HCT116 (cell line): ENCODE results near the gene ATP13A3. TPM values are rescaled to one million over a fixed set of nuclear protein-coding genes. Genes with fewer than 3 reads are reported as not detected.

Experiments
- ATAC-seq: fragments of 200-7000 bp; cut with Tn5 transposase; 2 replicates; pipeline ENCODE4 v1.9.1; 2020; ENCODE audit warnings: mild to moderate bottlenecking, moderate library complexity
- BruUV-seq: library from RNA; stranded (reverse); fragments of 400-500 nt; replicated peaks from 2 replicates; lab custom pipeline; 2021; lab: Mats Ljungman, UMichigan
- CTCF ChIA-PET: fragments of 300-600 bp; sonication (Branson Sonifier 250); formaldehyde crosslinking; loops from one replicate; lab custom pipeline; 2021; ENCODE audit warnings: antibody characterized with exemption; lab: Charles Lee
- POLR2A ChIA-PET: fragments of 300-600, 350-600 bp; sonication (Branson Sonifier 250); formaldehyde crosslinking; loops from one replicate; lab custom pipeline; 2021; ENCODE audit warnings: antibody characterized with exemption; lab: Charles Lee
- RAD21 ChIA-PET, 2 experiments: fragments of 300-600 bp; sonication (Branson Sonifier 250); formaldehyde crosslinking; loops; one replicate each; lab custom pipeline; 2023; ENCODE audit warnings: low total read pairs in 2 of 2; ENCODE audit not compliant: uncharacterized antibody in 2 of 2, unreplicated experiment in 2 of 2, low non-redundant PET in 1 of 2; lab: Charles Lee
- DNase-seq: peaks from one replicate; pipeline ENCODE4 v3.0.0-alpha.2; 2010; ENCODE audit warnings: low read depth, low spot score
- H2AFZ ChIP-seq: fragments of 200-600 bp; shearing (Covaris generic), sonication (generic); 2 replicates; pipeline ENCODE4 v1.6.1; 2017; ENCODE audit warnings: low read depth, mixed run types, mixed read lengths, antibody characterized with exemption, low read length; ENCODE audit not compliant: poor library complexity, severe bottlenecking
- H3K27ac ChIP-seq: 2 replicates; pipeline ENCODE4 v1.5.1; 2012; ENCODE audit warnings: low read depth, low read length
- H3K27me3 ChIP-seq: fragments of 200-600 bp; sonication (generic); 2 replicates; pipeline ENCODE4 v1.6.1; 2016; ENCODE audit warnings: mixed run types, low read length, mixed read lengths; ENCODE audit not compliant: insufficient read depth
- H3K36me3 ChIP-seq, 2 experiments: fragments of 200-500 bp in 1 of 2; fragments of 200-600 bp in 1 of 2; sonication (Bioruptor generic) in 1 of 2; sonication (generic) in 1 of 2; 2 replicates each; pipeline versions ENCODE4 v1.5.1 to v1.6.1; 2014 to 2016; ENCODE audit warnings: low read length in 2 of 2, inconsistent platforms in 1 of 2, mixed read lengths in 1 of 2, mixed run types in 1 of 2; ENCODE audit not compliant: insufficient read depth in 2 of 2, control insufficient read depth in 1 of 2
- H3K4me1 ChIP-seq, 2 experiments: fragments of 200-600 bp in 1 of 2; sonication (generic) in 1 of 2; 2 replicates each; pipeline versions ENCODE4 v1.5.1 to v1.6.1; 2012 to 2017; ENCODE audit warnings: low read length in 2 of 2, inconsistent platforms in 1 of 2, mild to moderate bottlenecking in 1 of 2, mixed read lengths in 1 of 2, mixed run types in 1 of 2, moderate library complexity in 1 of 2; ENCODE audit not compliant: insufficient read depth in 2 of 2, control insufficient read depth in 1 of 2
- H3K4me2 ChIP-seq: fragments of 200-600 bp; sonication (generic); 2 replicates; pipeline ENCODE4 v1.6.1; 2017; ENCODE audit warnings: mixed run types, low read length, mixed read lengths
- H3K4me3 ChIP-seq, 2 experiments: fragments of 200-600 bp in 1 of 2; sonication (generic) in 1 of 2; replicated peaks in 1 of 2; 2 replicates each; pipeline ENCODE4 v1.5.1; 2011 to 2016; ENCODE audit warnings: low read length in 2 of 2, control low read depth in 1 of 2, low read depth in 1 of 2, mild to moderate bottlenecking in 1 of 2, mixed read lengths in 1 of 2, mixed run types in 1 of 2
- H3K79me2 ChIP-seq: fragments of 200-600 bp; sonication (generic); 2 replicates; pipeline ENCODE4 v1.6.1; 2017; ENCODE audit warnings: mild to moderate bottlenecking, mixed run types, low read length, moderate library complexity, mixed read lengths; ENCODE audit not compliant: insufficient read depth
- H3K9ac ChIP-seq: fragments of 200-600 bp; sonication (generic); 2 replicates; pipeline ENCODE4 v1.6.1; 2016; ENCODE audit warnings: low read length, mixed read lengths
- H3K9me2 ChIP-seq: fragments of 200-600 bp; sonication (generic), shearing (Covaris generic); 2 replicates; pipeline ENCODE4 v1.6.1; 2017; ENCODE audit warnings: mixed run types, mild to moderate bottlenecking, moderate library complexity; ENCODE audit not compliant: insufficient read depth
- H3K9me3 ChIP-seq, 2 experiments: fragments of 200-500 bp in 1 of 2; fragments of 200-600 bp in 1 of 2; sonication (Bioruptor generic) in 1 of 2; sonication (generic) in 1 of 2; 2 replicates each; pipeline ENCODE4 v1.6.1; 2014 to 2017; ENCODE audit warnings: low read length in 2 of 2, mixed read lengths in 2 of 2, inconsistent platforms in 1 of 2, low read depth in 1 of 2, mild to moderate bottlenecking in 1 of 2, mixed run types in 1 of 2, moderate library complexity in 1 of 2; ENCODE audit not compliant: control insufficient read depth in 1 of 2, insufficient read depth in 1 of 2
- H4K20me1 ChIP-seq: fragments of 200-600 bp; sonication (generic), shearing (Covaris generic); 2 replicates; pipeline ENCODE4 v1.6.1; 2017; ENCODE audit warnings: mixed run types, mild to moderate bottlenecking, moderate library complexity; ENCODE audit not compliant: insufficient read depth
- SIN3A ChIP-seq: IDR thresholded peaks from 2 replicates; pipeline ENCODE4 v1.6.1; 2012; ENCODE audit warnings: low read depth
- TCF7L2 ChIP-seq: IDR thresholded peaks from 2 replicates; pipeline ENCODE4 v1.7.0; 2011; ENCODE audit warnings: borderline replicate concordance, inconsistent platforms; ENCODE audit not compliant: insufficient read depth, insufficient read length; ENCODE audit errors: extremely low read depth
- YY1 ChIP-seq: IDR thresholded peaks from 2 replicates; pipeline ENCODE4 v1.6.1; 2011; ENCODE audit warnings: low read length, low read depth, moderate library complexity, mild to moderate bottlenecking; ENCODE audit not compliant: insufficient replicate concordance; ENCODE audit errors: extremely low read depth
- ZFX ChIP-seq: fragments of 450-650 bp; IDR thresholded peaks from 2 replicates; pipeline ENCODE4 v1.6.1; 2017
- intact Hi-C: fragments of 100-400 bp; cut with micrococcal nuclease; formaldehyde crosslinking; loops from 2 replicates; pipeline ENCODE4 v1.10.0; 2022
- total RNA-seq: library from RNA; stranded (reverse); gene quantifications from one replicate; pipeline ENCODE4 v1.2.1, GENCODE V29; 2021; ENCODE audit not compliant: unreplicated experiment
- TF ChIP-seq, protein P1 (sequence below): IDR thresholded peaks from 2 replicates; pipeline ENCODE4 v1.6.1; 2012
- TF ChIP-seq, protein P2 (sequence below): IDR thresholded peaks from 2 replicates; pipeline ENCODE4 v1.6.1; 2011; ENCODE audit warnings: mild to moderate bottlenecking, low read length, moderate library complexity; ENCODE audit not compliant: insufficient replicate concordance; ENCODE audit errors: extremely low read depth
- TF ChIP-seq, protein P3 (sequence below): IDR thresholded peaks from 2 replicates; pipeline ENCODE4 v1.6.1; 2012; ENCODE audit warnings: low read depth
- TF ChIP-seq, protein P4 (sequence below), 3 experiments: fragments of 200-600 bp in 1 of 3; sonication (generic) in 1 of 3; IDR thresholded peaks in 2 of 3; conservative IDR thresholded peaks in 1 of 3; 2 replicates each; pipeline ENCODE4 v1.5.1; 2012 to 2017; ENCODE audit warnings: low read depth in 2 of 3, low read length in 2 of 3, antibody characterized with exemption in 1 of 3, borderline replicate concordance in 1 of 3, control low read depth in 1 of 3, mild to moderate bottlenecking in 1 of 3, mixed read lengths in 1 of 3, mixed run types in 1 of 3, moderate library complexity in 1 of 3; ENCODE audit not compliant: insufficient read depth in 1 of 3
- TF ChIP-seq, protein P5 (sequence below): IDR thresholded peaks from 2 replicates; pipeline ENCODE4 v1.6.1; 2012

The ATP13A3 gene
- total RNA-seq, 1 experiment from 2014 or later = 139 TPM

DNA sequence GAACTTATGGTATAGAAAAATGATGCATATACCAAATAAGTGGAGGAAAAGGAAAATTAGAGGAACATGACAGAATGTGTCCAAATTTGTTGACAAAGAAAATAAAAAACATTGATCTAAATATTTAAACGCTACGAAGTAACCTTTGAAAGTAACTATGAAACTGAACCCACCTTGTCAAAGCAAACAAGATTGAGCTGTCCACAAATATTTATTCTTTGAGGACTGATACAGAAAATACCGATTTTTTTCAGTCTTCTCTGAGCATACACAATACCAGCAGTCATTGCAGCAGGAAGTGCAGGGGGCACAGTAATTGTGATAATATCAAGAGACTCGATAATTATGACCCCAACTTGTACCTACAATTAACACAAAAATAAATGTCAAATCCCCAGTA lies 40.0 kb downstream of the ATP13A3 start:
- POLR2A ChIA-PET = no interaction called here
- Histone ChIP-seq H3K36me3 (peaks cover 26 to 41% of the 10 kb centered on the region in 2 experiments; a peak in 2 of 4 replicates), H3K79me2 (peaks cover 8% of the 10 kb centered on the region; the same call in 1 of the 2 replicates), H3K9ac (no peak overlapping the region), H3K4me2 (no peak overlapping the region), H3K9me2 (no peaks in the 10 kb centered on the region; the same call in 1 of the 2 replicates), H4K20me1 (no peaks in the 10 kb centered on the region), H3K27me3 (no peaks in the 10 kb centered on the region), H3K4me3 (no peak overlapping the region), H2AFZ (no peak overlapping the region), H3K4me1 (no peaks in the 10 kb centered on the region), H3K27ac (no peak overlapping the region), H3K9me3 (no peaks in the 10 kb centered on the region)
- intact Hi-C loops = no loop called here
- ATAC-seq = no peak
- no peak for DNase-seq
- TF ChIP-seq TCF7L2 (no peak), YY1 (no peak), SIN3A (no peak)
- TF ChIP-seq, protein P1, sequence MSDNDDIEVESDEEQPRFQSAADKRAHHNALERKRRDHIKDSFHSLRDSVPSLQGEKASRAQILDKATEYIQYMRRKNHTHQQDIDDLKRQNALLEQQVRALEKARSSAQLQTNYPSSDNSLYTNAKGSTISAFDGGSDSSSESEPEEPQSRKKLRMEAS = no peak
- TF ChIP-seq, protein P2, sequence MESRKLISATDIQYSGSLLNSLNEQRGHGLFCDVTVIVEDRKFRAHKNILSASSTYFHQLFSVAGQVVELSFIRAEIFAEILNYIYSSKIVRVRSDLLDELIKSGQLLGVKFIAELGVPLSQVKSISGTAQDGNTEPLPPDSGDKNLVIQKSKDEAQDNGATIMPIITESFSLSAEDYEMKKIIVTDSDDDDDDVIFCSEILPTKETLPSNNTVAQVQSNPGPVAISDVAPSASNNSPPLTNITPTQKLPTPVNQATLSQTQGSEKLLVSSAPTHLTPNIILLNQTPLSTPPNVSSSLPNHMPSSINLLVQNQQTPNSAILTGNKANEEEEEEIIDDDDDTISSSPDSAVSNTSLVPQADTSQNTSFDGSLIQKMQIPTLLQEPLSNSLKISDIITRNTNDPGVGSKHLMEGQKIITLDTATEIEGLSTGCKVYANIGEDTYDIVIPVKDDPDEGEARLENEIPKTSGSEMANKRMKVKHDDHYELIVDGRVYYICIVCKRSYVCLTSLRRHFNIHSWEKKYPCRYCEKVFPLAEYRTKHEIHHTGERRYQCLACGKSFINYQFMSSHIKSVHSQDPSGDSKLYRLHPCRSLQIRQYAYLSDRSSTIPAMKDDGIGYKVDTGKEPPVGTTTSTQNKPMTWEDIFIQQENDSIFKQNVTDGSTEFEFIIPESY = no peak
- RAD21 ChIA-PET = no interaction called here
- CTCF ChIA-PET = interaction anchor here (1.4 to 2.2 kb wide), 2 partner anchors 26 to 148 kb away, joined by 3 to 7 read pairs; no protein-coding TSS in a partner anchor
- no TSS peak for BruUV-seq

DNA sequence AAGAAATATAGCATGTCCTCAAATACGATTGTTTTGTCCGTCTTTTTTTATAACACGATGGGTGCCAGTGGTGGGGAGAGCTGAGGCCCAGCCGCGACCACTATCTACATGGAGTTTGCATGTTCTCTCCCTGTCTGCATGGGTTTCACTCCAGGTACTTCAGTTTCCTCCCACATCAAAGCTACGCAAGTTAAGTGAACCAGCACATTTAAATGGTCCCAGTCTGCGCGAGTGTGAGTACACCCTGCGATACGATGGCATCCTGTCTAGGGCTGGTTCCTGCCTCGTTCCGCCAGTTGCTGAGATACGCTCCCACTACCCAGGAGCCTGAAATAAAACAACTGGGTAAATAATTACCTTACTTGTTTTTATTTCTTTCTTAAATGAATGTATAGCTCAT lies 40.6 kb downstream of the ATP13A3 start:
- H3K9me2 ChIP-seq = no peaks in the 10 kb centered on the region; the same call in 1 of the 2 replicates
- H3K36me3 ChIP-seq = peaks cover 24 to 37% of the 10 kb centered on the region in 2 experiments; a peak in 2 of 4 replicates
- H3K9me3 ChIP-seq = no peaks in the 10 kb centered on the region
- H3K4me2 ChIP-seq = no peak overlapping the region
- H3K27ac ChIP-seq = no peak overlapping the region
- no TSS peak for BruUV-seq
- RAD21 ChIA-PET = no interaction called here
- no peaks in the 10 kb centered on the region for H4K20me1 ChIP-seq
- DNase-seq = no peak
- no peak overlapping the region for H2AFZ ChIP-seq
- intact Hi-C loops = no loop called here
- no peaks in the 10 kb centered on the region for H3K27me3 ChIP-seq
- POLR2A ChIA-PET = no interaction called here
- H3K9ac ChIP-seq = no peak overlapping the region
- CTCF ChIA-PET = interaction anchor here (1.3 to 2.2 kb wide), 2 partner anchors 26 to 148 kb away, joined by 4 to 7 read pairs; no protein-coding TSS in a partner anchor
- no peak overlapping the region for H3K4me3 ChIP-seq
- no peak for ATAC-seq
- no peaks in the 10 kb centered on the region for H3K4me1 ChIP-seq
- H3K79me2 ChIP-seq = peaks cover 8% of the 10 kb centered on the region; the same call in 1 of the 2 replicates
- TF ChIP-seq YY1 = no peak
- no peak for TF ChIP-seq SIN3A
- TF ChIP-seq, protein P1 = no peak
- TF ChIP-seq, protein P3, sequence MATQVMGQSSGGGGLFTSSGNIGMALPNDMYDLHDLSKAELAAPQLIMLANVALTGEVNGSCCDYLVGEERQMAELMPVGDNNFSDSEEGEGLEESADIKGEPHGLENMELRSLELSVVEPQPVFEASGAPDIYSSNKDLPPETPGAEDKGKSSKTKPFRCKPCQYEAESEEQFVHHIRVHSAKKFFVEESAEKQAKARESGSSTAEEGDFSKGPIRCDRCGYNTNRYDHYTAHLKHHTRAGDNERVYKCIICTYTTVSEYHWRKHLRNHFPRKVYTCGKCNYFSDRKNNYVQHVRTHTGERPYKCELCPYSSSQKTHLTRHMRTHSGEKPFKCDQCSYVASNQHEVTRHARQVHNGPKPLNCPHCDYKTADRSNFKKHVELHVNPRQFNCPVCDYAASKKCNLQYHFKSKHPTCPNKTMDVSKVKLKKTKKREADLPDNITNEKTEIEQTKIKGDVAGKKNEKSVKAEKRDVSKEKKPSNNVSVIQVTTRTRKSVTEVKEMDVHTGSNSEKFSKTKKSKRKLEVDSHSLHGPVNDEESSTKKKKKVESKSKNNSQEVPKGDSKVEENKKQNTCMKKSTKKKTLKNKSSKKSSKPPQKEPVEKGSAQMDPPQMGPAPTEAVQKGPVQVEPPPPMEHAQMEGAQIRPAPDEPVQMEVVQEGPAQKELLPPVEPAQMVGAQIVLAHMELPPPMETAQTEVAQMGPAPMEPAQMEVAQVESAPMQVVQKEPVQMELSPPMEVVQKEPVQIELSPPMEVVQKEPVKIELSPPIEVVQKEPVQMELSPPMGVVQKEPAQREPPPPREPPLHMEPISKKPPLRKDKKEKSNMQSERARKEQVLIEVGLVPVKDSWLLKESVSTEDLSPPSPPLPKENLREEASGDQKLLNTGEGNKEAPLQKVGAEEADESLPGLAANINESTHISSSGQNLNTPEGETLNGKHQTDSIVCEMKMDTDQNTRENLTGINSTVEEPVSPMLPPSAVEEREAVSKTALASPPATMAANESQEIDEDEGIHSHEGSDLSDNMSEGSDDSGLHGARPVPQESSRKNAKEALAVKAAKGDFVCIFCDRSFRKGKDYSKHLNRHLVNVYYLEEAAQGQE = no peak
- TF ChIP-seq, protein P4, sequence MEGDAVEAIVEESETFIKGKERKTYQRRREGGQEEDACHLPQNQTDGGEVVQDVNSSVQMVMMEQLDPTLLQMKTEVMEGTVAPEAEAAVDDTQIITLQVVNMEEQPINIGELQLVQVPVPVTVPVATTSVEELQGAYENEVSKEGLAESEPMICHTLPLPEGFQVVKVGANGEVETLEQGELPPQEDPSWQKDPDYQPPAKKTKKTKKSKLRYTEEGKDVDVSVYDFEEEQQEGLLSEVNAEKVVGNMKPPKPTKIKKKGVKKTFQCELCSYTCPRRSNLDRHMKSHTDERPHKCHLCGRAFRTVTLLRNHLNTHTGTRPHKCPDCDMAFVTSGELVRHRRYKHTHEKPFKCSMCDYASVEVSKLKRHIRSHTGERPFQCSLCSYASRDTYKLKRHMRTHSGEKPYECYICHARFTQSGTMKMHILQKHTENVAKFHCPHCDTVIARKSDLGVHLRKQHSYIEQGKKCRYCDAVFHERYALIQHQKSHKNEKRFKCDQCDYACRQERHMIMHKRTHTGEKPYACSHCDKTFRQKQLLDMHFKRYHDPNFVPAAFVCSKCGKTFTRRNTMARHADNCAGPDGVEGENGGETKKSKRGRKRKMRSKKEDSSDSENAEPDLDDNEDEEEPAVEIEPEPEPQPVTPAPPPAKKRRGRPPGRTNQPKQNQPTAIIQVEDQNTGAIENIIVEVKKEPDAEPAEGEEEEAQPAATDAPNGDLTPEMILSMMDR (IDR thresholded peaks at IDR 0.05 in 2 of 3, conservative IDR thresholded peaks at IDR 0.05 in 1 of 3; ENCODE audit: borderline replicate concordance in 1 of 3, insufficient read depth in 1 of 3, low read depth in 2 of 3, low read length in 2 of 3) = no peak
- TF ChIP-seq ZFX = no peak
- TF ChIP-seq, protein P5, sequence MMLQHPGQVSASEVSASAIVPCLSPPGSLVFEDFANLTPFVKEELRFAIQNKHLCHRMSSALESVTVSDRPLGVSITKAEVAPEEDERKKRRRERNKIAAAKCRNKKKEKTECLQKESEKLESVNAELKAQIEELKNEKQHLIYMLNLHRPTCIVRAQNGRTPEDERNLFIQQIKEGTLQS = no peak
